Glutamatergic neuron (in vitro differentiated cells): Measurements from ENCODE around the gene CHD9. TPM values are rescaled to one million over a fixed set of nuclear protein-coding genes. Genes with fewer than 3 reads are reported as not detected.
"Not testable (repeated sequence)": the region's sequence is repeated elsewhere in the genome, so short reads cannot be mapped to it uniquely, and the experiment has no call there.

Experiments
- DNase-seq: peaks from one replicate; pipeline ENCODE4 v3.0.0; 2022
- H3K27ac Mint-ChIP-seq: one replicate; pipeline ENCODE4 v1.8.0; 2020; ENCODE audit warnings: mild to moderate bottlenecking, mixed read lengths, inconsistent platforms; ENCODE audit not compliant: unreplicated experiment
- H3K27me3 Mint-ChIP-seq: one replicate; pipeline ENCODE4 v1.8.0; 2020; ENCODE audit warnings: mild to moderate bottlenecking, moderate library complexity, mixed read lengths, inconsistent platforms; ENCODE audit not compliant: unreplicated experiment
- H3K36me3 Mint-ChIP-seq: one replicate; pipeline ENCODE4 v1.8.0; 2020; ENCODE audit warnings: mild to moderate bottlenecking, mixed read lengths, inconsistent platforms; ENCODE audit not compliant: unreplicated experiment
- H3K4me1 Mint-ChIP-seq: one replicate; pipeline ENCODE4 v1.8.0; 2020; ENCODE audit warnings: mild to moderate bottlenecking, low read depth, mixed read lengths, inconsistent platforms; ENCODE audit not compliant: unreplicated experiment
- H3K4me3 Mint-ChIP-seq: one replicate; pipeline ENCODE4 v1.8.0; 2020; ENCODE audit warnings: mild to moderate bottlenecking, mixed read lengths, inconsistent platforms; ENCODE audit not compliant: unreplicated experiment
- H3K9me3 Mint-ChIP-seq: one replicate; pipeline ENCODE4 v1.8.0; 2020; ENCODE audit warnings: mild to moderate bottlenecking, moderate library complexity, mixed read lengths, inconsistent platforms; ENCODE audit not compliant: unreplicated experiment
- total RNA-seq: library from RNA; stranded (reverse); fragmentation: NEBNext Ultra II Directional; extraction: Animal tissue kit (Norgen Biotek cat#: 25700); gene quantifications from one replicate; pipeline ENCODE4 v1.2.1, GENCODE V29; 2021; ENCODE audit not compliant: unreplicated experiment
- TF ChIP-seq, protein P1 (sequence below): fragments of 200-600 bp; sonication (generic); IDR thresholded peaks from one replicate; pipeline ENCODE4 v1.5.0; 2021; ENCODE audit not compliant: partially characterized antibody, unreplicated experiment

The CHD9 gene
- total RNA-seq, 1 donor from 2014 or later = 120 TPM

GRCh38 chr16:53042235-53042701, 12.5 kb upstream of the CHD9 start:
- Mint-ChIP-seq H3K27ac (peak overlapping the region; percentile 88), H3K36me3 (peaks cover 5% of the 10 kb centered on the region), H3K4me1 (peaks cover 34% of the 10 kb centered on the region), H3K9me3 (peaks cover 9% of the 10 kb centered on the region), H3K27me3 (peaks cover 12% of the 10 kb centered on the region), H3K4me3 (peak overlapping the region; percentile 77)
- TF ChIP-seq, protein P1, sequence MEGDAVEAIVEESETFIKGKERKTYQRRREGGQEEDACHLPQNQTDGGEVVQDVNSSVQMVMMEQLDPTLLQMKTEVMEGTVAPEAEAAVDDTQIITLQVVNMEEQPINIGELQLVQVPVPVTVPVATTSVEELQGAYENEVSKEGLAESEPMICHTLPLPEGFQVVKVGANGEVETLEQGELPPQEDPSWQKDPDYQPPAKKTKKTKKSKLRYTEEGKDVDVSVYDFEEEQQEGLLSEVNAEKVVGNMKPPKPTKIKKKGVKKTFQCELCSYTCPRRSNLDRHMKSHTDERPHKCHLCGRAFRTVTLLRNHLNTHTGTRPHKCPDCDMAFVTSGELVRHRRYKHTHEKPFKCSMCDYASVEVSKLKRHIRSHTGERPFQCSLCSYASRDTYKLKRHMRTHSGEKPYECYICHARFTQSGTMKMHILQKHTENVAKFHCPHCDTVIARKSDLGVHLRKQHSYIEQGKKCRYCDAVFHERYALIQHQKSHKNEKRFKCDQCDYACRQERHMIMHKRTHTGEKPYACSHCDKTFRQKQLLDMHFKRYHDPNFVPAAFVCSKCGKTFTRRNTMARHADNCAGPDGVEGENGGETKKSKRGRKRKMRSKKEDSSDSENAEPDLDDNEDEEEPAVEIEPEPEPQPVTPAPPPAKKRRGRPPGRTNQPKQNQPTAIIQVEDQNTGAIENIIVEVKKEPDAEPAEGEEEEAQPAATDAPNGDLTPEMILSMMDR = no peak
- no peak for DNase-seq

DNA sequence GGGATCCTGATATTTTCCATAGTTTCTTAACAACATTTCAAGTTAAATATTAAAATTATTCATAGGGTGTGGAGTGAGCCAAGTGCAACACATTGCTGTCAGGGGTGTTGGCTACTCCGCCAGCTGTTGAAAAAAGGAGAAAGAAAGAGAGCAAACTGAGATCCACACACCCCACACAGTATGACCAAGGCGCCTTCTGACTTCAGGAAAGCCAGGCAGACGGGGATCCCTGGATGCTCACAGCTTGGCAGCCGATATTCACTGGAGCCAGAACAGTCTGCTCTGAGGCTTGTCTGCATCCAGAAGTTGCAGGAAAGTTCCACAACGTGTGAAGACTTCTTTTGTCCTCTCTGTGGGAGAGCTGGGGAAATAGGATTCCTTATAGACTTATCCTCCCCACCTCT, 11.4 kb upstream of the CHD9 start:
- TF ChIP-seq, protein P1 = no peak
- H3K27ac Mint-ChIP-seq = peak overlapping the region; percentile 88
- peaks cover 14% of the 10 kb centered on the region for H3K27me3 Mint-ChIP-seq
- no peak for DNase-seq
- H3K9me3 Mint-ChIP-seq = peaks cover 9% of the 10 kb centered on the region
- peaks cover 34% of the 10 kb centered on the region for H3K4me1 Mint-ChIP-seq
- peaks cover 5% of the 10 kb centered on the region for H3K36me3 Mint-ChIP-seq
- peak overlapping the region; percentile 77 for H3K4me3 Mint-ChIP-seq

DNA sequence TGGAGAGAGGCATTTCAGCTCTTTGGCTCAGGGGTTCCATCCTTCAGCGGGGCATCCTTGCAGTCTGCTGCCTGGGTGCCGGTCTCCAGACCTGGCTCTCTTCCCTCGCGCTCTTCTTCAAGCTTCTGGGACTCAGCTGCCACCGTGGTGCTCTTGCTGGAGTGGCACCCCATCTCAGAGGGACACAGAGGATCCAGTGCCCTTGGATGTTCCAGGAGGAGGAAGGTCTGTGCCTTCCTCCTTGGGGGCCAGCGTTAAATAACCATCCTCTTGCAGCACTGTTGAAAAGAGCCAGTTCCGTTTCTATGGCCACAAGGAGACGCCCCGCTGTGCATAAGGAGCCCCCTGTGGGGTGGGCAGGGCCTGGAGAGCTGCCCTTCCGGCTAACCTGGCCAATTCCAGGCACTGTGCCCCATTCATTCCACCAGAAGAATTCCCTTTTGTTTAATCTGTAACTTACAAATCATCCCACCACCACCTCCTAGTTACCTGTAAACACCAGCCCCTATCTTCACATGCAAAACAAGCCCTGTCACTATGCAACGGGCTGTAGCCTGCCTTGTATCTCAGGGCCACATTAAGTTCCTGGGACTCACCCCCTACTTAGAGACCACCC, 10.7 kb upstream of the CHD9 start:
- peaks cover 14% of the 10 kb centered on the region for H3K27me3 Mint-ChIP-seq

DNA sequence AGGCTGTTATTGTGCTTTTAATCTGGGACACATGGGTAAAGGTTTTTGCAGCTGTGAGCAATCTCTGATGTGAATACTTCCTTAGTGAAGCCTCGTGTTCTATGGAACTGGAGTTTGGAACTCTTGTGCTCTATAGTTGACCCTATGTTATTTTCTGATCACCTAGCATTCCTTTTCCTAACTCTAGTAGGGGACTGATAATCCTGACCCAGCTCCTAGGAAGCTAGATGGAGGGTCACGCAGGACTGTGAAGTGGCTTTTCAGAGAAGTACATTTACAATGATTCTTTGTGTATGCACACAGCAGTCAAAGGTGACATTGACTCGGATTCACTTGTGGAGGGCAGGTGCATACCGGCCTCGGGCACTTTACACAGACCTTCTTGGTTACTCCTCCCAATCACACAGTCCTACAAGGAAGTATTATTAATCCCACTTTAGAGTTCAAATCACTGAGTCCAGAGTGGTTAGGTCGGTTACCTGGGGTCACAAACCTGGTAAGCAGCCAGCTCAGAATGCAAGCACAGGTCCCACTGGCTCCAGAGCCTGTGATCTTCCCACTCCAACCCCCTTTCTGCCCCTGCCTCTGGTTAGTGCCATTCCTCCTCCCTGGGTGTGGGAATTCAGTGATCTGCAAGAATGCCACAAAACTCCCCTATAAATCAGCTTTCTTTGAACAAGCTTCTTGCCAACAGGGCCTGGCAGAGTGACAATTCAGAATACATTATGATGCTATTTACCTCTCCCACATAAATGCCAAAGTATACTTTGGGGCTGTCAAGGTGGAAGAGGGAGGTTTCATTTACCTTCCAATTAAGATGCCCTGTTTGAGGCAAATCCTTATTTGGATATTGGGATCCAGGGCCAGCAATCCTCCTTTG, 9.2 kb upstream of the CHD9 start:
- Mint-ChIP-seq H3K4me1 (peaks cover 26% of the 10 kb centered on the region), H3K27me3 (peaks cover 14% of the 10 kb centered on the region), H3K9me3 (peaks cover 12% of the 10 kb centered on the region), H3K36me3 (peaks cover 5% of the 10 kb centered on the region), H3K4me3 (no peak overlapping the region), H3K27ac (peak overlapping the region; percentile 48)
- TF ChIP-seq, protein P1 = no peak
- DNase-seq = no peak

More for the DNA sequence above, 10.7 kb upstream of the CHD9 start:
- H3K4me1 Mint-ChIP-seq = peaks cover 30% of the 10 kb centered on the region
- H3K36me3 Mint-ChIP-seq = peaks cover 5% of the 10 kb centered on the region
- peak; percentile 48 for DNase-seq
- TF ChIP-seq, protein P1 = no peak
- H3K9me3 Mint-ChIP-seq = peaks cover 9% of the 10 kb centered on the region
- H3K27ac Mint-ChIP-seq = peak overlapping the region; percentile 82
- peak overlapping the region; percentile 77 for H3K4me3 Mint-ChIP-seq

DNA sequence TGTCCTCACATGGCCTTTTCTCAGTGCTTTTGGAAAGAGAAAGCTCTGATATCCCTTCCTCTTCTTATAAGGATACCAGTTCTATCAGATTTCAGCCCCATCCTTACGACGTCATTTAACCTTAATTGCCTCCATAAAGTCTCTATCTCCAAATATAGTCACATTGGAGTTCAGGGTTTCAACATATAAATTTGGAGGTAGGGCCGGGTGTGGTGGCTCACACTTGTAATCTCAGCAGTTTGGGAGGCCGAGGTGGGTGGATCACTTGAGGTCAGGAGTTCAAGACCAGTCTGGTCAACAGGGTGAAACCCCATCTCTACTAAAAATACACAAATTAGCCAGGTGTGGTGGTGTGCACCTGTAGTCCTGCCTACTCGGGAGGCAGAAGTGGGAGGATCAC, 7.3 kb upstream of the CHD9 start:
- Mint-ChIP-seq H3K27me3 (peaks cover 10% of the 10 kb centered on the region), H3K4me1 (peaks cover 15% of the 10 kb centered on the region)
- H3K27ac Mint-ChIP-seq, H3K9me3 Mint-ChIP-seq, H3K4me3 Mint-ChIP-seq, DNase-seq, H3K36me3 Mint-ChIP-seq: not testable (repeated sequence)
